Neural progenitor cell (in vitro differentiated cells): ENCODE results near the gene SRPK3.

Experiments used
- EZH2phosphoT487 ChIP-seq: fragments of 200-600 bp; sonication (generic); IDR thresholded peaks from 2 replicates; pipeline ENCODE4 v1.6.1; 2017; ENCODE audit warnings: antibody characterized with exemption
- TF ChIP-seq, protein P1 (sequence below): fragments of 200-600 bp; sonication (generic); IDR thresholded peaks from 2 replicates; pipeline ENCODE4 v1.5.1; 2017; ENCODE audit warnings: antibody characterized with exemption, mild to moderate bottlenecking

DNA sequence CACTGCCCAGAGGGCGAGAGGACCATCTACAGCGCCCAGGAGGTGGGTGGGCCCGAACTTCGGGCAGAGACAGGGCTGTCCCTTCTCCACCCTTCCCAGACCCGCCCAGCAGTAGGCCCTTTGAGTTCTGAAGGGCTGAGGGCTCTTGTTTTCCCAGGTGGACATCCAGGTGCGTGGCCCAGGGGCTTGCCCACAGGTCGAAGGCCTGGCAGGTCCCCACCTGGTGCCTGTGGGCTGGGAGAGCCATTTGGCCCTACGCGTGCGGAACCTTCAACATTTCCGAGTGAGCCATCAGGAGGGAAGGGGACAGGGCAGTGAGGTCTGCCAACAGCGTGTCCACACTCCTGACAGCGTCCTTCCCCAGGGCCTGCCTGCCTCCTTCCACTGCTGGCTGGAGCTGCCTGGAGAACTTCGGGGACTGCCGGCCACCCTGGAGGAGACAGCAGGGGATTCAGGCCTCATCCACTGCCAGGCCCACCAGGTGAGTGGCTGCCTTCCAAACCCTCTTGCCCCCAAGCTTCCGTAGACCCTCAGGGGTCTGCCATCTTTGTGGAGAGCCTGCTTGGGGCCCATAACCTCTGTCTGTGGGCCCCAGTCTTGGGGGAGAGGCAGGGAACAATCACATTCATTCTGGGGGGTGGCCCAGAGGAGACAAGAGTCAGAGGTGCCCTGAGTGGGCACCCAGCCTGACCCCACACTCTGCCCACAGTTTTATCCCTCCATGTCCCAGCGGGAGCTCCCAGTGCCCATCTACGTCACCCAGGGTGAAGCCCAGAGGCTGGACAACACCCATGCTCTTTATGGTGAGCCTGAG is 10.0 kb upstream of the SRPK3 start:
- TF ChIP-seq, protein P1, sequence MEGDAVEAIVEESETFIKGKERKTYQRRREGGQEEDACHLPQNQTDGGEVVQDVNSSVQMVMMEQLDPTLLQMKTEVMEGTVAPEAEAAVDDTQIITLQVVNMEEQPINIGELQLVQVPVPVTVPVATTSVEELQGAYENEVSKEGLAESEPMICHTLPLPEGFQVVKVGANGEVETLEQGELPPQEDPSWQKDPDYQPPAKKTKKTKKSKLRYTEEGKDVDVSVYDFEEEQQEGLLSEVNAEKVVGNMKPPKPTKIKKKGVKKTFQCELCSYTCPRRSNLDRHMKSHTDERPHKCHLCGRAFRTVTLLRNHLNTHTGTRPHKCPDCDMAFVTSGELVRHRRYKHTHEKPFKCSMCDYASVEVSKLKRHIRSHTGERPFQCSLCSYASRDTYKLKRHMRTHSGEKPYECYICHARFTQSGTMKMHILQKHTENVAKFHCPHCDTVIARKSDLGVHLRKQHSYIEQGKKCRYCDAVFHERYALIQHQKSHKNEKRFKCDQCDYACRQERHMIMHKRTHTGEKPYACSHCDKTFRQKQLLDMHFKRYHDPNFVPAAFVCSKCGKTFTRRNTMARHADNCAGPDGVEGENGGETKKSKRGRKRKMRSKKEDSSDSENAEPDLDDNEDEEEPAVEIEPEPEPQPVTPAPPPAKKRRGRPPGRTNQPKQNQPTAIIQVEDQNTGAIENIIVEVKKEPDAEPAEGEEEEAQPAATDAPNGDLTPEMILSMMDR: no peak
- no peak for TF ChIP-seq EZH2phosphoT487
